GM19452 (cell line): ENCODE data around the gene ARHGEF10L.

ENCODE experiments used
- ATAC-seq: cut with Tn5 transposase; IDR thresholded peaks from one replicate; pipeline ENCODE4 v1.9.1; 2021; ENCODE audit not compliant: unreplicated experiment

Gene ARHGEF10L

DNA sequence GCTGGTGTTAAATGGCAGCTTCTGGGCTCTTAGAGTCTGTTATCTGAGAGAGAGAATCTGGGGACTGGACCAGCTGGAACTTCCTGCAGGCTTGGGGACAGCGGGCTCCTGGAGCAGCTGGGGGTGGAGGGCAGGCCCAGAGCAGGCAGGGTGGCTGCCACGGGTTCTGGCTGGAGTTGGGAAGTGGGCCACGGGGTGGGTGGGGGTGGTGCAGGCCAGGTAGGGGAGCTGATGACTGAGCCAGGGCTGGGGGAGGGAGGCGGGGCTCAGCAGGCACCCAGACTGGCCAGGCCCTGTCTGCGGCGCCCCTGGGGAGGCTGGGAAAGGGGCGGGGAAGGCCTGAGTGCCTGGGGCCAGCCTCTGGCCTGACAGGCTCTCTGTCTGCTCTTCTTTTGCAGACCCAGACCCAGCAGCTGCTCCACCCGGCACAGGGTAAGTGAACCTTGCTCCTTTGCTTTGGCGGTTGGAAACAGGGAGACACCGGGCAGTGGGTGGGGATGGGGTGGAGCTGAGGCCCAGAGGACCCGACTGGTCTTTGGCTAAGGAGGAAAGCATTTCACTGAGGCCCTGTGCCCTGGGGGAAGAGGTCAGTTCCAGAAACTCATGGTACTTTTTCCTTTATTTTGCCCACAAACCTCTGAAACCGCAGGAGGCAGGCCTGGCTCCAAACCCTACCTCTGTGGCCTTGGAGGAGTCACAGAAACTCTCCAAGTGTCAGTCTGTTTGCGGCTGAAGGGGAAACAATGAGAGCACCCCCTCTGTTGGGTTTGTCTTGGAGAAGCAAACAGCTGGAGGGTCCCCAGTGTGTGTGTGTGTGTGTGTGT is 48.8 kb downstream of the ARHGEF10L start:
- ATAC-seq = no peak

- no peak for ATAC-seq
Observed at GRCh38 chr1:17591814-17592430, 52.4 kb downstream of the ARHGEF10L start.

- ATAC-seq = no peak
Observed at GRCh38 chr1:17594026-17594425, 54.5 kb downstream of the ARHGEF10L start.

DNA sequence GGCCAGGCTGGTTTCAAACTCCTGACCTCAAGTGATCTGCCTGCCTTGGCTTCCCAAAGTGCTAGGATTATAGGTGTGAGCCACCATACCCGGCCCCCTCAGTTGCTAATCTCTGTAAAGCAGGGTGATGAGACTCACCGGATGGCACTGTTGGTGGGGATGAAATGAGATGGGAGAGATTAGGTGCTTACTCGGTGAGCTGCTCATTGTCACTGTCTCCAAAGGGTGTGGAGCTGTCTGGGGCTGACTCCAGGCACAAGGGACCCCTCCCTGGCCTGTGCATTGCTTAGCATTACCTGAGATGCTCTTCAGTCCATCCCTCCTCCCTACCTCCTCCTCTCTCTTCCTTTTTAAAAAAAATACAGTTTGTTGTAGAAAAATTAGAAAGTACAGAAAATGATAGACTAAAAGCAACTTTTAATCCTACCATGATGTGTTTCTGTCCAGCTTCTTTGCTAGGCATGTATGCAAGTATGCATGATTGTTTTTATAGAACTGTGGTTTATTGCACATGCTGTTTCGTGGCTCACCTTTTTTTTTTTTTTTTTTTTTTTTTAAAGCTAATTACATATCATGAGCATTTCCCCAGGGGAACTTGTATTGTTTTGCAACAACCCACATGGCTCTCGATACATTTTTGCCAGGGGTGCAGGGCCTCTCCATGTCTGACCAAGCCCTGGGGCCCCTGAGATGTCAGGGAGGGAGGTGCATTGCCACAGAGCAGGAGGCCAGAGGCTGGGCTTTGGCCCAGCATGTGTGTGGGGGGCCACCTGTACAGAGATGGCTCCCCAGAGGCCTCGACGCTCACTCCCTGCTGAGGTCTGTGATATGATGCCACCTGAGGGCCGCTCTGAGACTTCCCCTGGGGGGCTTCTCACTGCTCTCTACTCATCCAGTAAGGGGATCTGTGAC is 55.4 kb downstream of the ARHGEF10L start:
- ATAC-seq = no peak

DNA sequence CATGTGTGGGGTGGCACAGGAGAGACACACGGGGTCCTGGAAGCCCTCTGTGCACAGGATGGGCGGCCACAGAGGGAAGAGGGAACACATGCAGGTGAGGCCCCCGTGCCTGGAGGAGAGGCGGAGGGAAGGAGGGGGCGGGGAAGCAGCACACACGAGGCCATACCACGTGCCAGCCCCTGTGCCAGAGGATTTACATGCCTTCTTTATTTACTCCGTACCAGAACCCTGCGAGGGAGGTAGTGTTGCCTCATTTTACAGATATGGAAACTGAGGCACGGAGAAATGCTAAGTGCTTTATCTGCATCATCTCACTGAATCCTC is 56.1 kb downstream of the ARHGEF10L start:
- no peak for ATAC-seq

DNA sequence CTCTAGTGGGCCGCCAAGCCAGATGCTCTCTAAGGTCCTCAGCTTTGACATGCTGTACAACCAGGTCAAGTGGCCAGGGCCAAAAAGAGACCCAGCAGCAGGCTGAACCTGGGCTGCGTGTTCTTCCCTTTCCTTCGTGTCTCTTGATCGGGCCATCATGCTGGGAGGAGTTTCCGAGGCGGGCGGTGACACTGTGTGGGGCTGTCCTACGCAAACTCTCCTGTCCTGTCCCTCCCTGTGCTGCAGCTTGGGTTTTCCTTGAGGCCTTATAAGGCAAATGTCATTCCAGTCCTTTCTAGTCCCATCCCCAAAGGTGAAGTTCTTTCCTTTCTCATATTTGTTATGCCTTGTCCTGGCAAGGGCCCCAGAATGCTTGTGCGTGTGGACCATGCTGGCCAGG is 56.7 kb downstream of the ARHGEF10L start:
- no peak for ATAC-seq

- ATAC-seq = no peak
Observed at GRCh38 chr1:17596651-17597509, 57.4 kb downstream of the ARHGEF10L start.

DNA sequence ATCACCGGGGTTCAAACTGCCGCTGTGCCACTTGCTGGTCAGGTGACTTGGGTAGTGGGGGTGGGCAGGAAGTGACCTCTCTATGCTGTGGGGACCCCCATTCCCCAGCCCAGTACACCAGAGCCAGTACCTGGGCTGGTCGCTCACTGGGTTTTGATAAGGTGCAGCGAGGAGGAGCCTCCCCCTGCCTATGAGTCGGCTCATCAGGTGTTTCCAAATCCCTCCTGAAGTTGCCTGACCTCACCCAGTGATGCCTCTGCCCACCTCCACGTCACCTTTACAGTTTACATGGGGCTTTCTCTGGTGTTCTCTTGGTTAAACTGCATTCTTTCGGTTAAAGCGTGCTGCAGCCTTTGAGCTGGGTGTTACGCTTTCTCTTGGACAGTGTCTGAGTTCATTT is 58.2 kb downstream of the ARHGEF10L start:
- no peak for ATAC-seq

GRCh38 chr1:17598251-17598650 is 58.8 kb downstream of the ARHGEF10L start:
- no peak for ATAC-seq

GRCh38 chr1:17599291-17599953 is 59.9 kb downstream of the ARHGEF10L start:
- ATAC-seq = no peak

DNA sequence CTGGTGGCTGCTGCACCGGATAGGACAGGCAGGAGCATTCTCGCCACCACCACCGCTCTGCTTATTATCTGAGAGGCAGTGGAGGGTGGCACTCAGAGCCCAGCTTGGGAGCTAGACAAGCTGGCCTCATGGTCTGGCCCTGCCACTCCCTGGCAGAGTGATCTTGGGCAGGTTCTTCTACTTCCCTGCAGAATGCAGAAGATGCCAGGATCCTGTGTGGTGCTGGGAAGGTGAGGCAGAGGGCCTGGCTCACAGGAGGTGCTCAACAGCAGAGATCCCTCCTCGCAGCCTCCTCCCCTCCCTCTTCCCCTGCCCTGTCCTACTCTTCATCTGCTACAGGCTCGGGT is 60.4 kb downstream of the ARHGEF10L start:
- ATAC-seq = no peak

- no peak for ATAC-seq
Observed at GRCh38 chr1:17600321-17600720, 60.8 kb downstream of the ARHGEF10L start.

GRCh38 chr1:17601643-17602382 is 62.3 kb downstream of the ARHGEF10L start:
- no peak for ATAC-seq

DNA sequence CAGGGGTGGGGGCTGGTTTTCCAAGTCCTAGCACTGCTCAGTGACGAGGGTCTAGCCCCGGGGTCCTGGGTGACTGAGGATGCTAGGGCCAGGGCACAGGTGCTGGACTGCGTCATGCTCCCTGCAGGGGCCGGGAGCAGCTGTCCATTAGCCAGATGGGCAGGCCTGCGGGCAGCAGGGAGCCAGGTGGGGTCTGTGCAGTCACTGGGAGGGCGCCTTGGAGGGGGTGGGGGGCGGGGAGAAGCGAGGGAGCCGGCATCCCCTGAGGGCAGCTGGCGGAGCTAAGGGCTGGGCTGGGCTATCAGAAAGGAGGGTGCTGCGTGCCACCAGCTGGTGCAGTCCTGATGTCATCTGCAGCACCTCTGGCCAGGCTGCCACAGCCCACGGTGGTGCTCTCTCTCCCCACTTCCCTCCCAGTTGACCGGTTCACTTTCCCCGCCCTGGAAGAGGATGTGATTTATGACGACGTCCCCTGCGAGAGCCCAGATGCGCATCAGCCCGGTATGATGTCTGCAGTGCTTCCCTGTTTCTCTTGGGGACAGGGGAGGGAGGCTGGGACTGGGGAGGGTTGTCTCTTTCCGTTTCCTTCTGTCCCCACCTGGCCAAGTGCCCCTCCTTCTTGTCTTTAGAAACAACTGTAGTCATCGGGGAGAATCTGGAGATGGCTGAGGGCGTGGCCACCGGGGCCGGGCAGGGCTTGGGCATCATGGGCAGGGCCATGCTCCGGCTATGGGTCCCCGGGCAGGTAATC is 63.8 kb downstream of the ARHGEF10L start:
- ATAC-seq = no peak

- no peak for ATAC-seq
Observed at GRCh38 chr1:17605582-17606344, 66.3 kb downstream of the ARHGEF10L start.

- ATAC-seq = no peak
Observed at GRCh38 chr1:17606826-17607440, 67.4 kb downstream of the ARHGEF10L start.

GRCh38 chr1:17607644-17608581 is 68.4 kb downstream of the ARHGEF10L start:
- ATAC-seq = no peak
